OCI-LY1 (cell line): ENCODE results near the gene UQCRC2.
"Not testable (repeated sequence)": the region's sequence is repeated elsewhere in the genome, so short reads cannot be mapped to it uniquely, and the experiment has no call there.

Experiments used
- H2AFZ ChIP-seq: fragments of 200-600 bp; sonication (generic), shearing (Covaris generic); 2 replicates; pipeline ENCODE4 v1.6.0; 2014; ENCODE audit warnings: antibody characterized with exemption, mild to moderate bottlenecking, low read length
- H3F3A ChIP-seq: fragments of 200-600 bp; sonication (generic), shearing (Covaris generic); 2 replicates; pipeline ENCODE4 v1.6.0; 2014; ENCODE audit warnings: mild to moderate bottlenecking, antibody characterized with exemption, low read length, moderate library complexity; ENCODE audit not compliant: insufficient read depth
- H3K27ac ChIP-seq: fragments of 200-600 bp; sonication (generic); 2 replicates; pipeline ENCODE4 v1.5.1; 2014; ENCODE audit warnings: low read length, mixed run types, mild to moderate bottlenecking, low read depth; ENCODE audit not compliant: poor library complexity, severe bottlenecking
- H3K27me3 ChIP-seq: fragments of 200-600 bp; sonication (generic); 2 replicates; pipeline ENCODE4 v1.6.0; 2014; ENCODE audit warnings: antibody characterized with exemption, mild to moderate bottlenecking, low read length, moderate library complexity; ENCODE audit not compliant: insufficient read depth
- H3K36me3 ChIP-seq: fragments of 200-600 bp; sonication (generic); 2 replicates; pipeline ENCODE4 v1.6.1; 2014; ENCODE audit warnings: mild to moderate bottlenecking, antibody characterized with exemption, low read length, moderate library complexity, mixed read lengths; ENCODE audit not compliant: insufficient read depth
- H3K4me1 ChIP-seq: fragments of 200-600 bp; sonication (generic); 2 replicates; pipeline ENCODE4 v1.5.1; 2014; ENCODE audit warnings: mild to moderate bottlenecking, low read length, moderate library complexity; ENCODE audit not compliant: insufficient read depth, severe bottlenecking
- H3K4me2 ChIP-seq: fragments of 200-600 bp; sonication (generic), shearing (Covaris generic); 2 replicates; pipeline ENCODE4 v1.6.1; 2014; ENCODE audit warnings: low read length
- H3K4me3 ChIP-seq: fragments of 200-600 bp; sonication (generic); 2 replicates; pipeline ENCODE4 v1.5.1; 2014; ENCODE audit warnings: low read length, low read depth, mild to moderate bottlenecking, mixed read lengths; ENCODE audit not compliant: poor library complexity, severe bottlenecking
- H3K79me2 ChIP-seq: fragments of 200-600 bp; shearing (Covaris generic); 2 replicates; pipeline ENCODE4 v1.6.1; 2016; ENCODE audit warnings: mixed run types, low read length, mixed read lengths; ENCODE audit not compliant: insufficient read depth
- H3K9ac ChIP-seq: fragments of 200-600 bp; sonication (generic), shearing (Covaris generic); 2 replicates; pipeline ENCODE4 v1.6.1; 2014; ENCODE audit warnings: mild to moderate bottlenecking, low read length, mixed read lengths
- H3K9me2 ChIP-seq: fragments of 200-600 bp; sonication (generic), shearing (Covaris generic); 2 replicates; pipeline ENCODE4 v1.6.1; 2014; ENCODE audit warnings: low read depth, mild to moderate bottlenecking, low read length, mixed read lengths
- H3K9me3 ChIP-seq: fragments of 200-600 bp; shearing (Covaris generic); 2 replicates; pipeline ENCODE4 v1.6.1; 2014; ENCODE audit warnings: low read length, mixed read lengths
- H4K20me1 ChIP-seq: fragments of 200-600 bp; sonication (generic), shearing (Covaris generic); 2 replicates; pipeline ENCODE4 v1.6.0; 2016; ENCODE audit warnings: mild to moderate bottlenecking, low read length; ENCODE audit not compliant: insufficient read depth
- EZH2 ChIP-seq: fragments of 200-600 bp; sonication (generic), shearing (Covaris generic); IDR thresholded peaks from 2 replicates; pipeline ENCODE4 v1.8.0; 2017; ENCODE audit warnings: borderline replicate concordance, mixed run types, mild to moderate bottlenecking, antibody characterized with exemption, low read length, moderate library complexity, mixed read lengths
- TF ChIP-seq, protein P1 (sequence below): fragments of 200-600 bp; sonication (generic), shearing (Covaris generic); IDR thresholded peaks from 2 replicates; pipeline ENCODE4 v1.5.1; 2017; ENCODE audit warnings: mild to moderate bottlenecking, antibody characterized with exemption, low read length, moderate library complexity, mixed read lengths

Gene UQCRC2

DNA sequence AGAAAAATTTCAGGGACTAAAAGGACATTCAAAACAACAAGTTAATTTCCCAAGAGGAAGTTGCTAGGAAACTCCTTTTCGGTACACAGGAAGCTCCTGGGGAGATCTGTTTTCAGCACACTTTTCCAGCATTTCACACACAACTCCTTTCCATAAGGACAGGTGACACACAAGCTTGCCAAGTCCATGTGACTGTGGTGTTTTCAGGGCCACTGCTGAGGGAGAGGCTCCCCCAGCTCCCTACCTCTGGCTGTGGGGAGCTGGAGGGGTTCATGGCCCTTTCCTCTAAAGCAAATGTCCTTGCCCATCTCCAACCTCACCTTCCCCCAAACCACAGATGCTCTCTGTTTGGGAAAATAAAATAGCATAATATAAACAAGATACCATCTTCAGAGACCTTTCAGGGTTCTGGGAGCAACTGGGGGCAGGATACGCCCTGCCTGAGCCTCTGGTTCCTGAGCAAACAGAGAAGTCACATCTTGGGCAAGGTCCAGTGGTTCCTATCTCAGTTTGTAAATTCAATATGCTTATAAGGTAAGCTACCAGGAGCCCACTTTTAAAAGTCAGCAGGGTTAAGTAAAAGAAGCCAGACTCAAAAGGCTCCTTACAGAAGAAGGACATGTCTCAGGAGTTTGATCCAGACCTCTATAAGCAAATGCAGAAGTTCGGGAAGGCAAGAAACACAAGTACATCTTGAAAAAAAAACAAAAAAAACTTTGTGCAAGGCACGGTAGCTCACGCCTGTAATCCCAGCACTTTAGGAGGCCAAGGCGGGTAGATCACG lies 44.7 kb downstream of the UQCRC2 start:
- H4K20me1 ChIP-seq = no peaks in the 10 kb centered on the region
- no peak overlapping the region for H3K27ac ChIP-seq
- no peaks in the 10 kb centered on the region for H3F3A ChIP-seq
- no peak overlapping the region for H3K9ac ChIP-seq
- H3K27me3 ChIP-seq = no peaks in the 10 kb centered on the region
- no peaks in the 10 kb centered on the region for H3K79me2 ChIP-seq
- H3K4me3 ChIP-seq = no peak overlapping the region
- TF ChIP-seq EZH2 = no peak
- TF ChIP-seq, protein P1, sequence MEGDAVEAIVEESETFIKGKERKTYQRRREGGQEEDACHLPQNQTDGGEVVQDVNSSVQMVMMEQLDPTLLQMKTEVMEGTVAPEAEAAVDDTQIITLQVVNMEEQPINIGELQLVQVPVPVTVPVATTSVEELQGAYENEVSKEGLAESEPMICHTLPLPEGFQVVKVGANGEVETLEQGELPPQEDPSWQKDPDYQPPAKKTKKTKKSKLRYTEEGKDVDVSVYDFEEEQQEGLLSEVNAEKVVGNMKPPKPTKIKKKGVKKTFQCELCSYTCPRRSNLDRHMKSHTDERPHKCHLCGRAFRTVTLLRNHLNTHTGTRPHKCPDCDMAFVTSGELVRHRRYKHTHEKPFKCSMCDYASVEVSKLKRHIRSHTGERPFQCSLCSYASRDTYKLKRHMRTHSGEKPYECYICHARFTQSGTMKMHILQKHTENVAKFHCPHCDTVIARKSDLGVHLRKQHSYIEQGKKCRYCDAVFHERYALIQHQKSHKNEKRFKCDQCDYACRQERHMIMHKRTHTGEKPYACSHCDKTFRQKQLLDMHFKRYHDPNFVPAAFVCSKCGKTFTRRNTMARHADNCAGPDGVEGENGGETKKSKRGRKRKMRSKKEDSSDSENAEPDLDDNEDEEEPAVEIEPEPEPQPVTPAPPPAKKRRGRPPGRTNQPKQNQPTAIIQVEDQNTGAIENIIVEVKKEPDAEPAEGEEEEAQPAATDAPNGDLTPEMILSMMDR = no peak
- H3K36me3 ChIP-seq = no peaks in the 10 kb centered on the region
- H3K4me2 ChIP-seq = no peak overlapping the region
- H3K4me1 ChIP-seq = no peaks in the 10 kb centered on the region
- no peak overlapping the region for H2AFZ ChIP-seq
- no peaks in the 10 kb centered on the region for H3K9me3 ChIP-seq
- H3K9me2 ChIP-seq = no peaks in the 10 kb centered on the region

DNA sequence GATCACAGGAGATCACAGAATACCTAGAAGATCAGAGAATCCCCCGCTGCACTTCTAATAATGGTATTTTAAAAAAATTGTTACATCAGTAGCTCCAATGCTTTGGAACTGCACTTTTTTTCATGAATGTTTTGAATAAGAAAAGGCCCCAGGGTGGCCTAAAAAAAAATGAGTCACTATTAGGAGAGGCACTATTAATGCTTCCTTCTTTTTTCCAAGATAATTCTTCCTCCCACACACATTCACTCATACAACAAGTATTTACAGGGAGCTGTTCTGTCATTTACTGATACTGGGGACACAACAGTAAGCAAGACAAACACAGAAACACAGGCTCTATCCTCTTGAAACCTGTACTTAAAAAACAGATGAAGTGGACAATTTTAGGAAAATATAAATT lies 48.4 kb downstream of the UQCRC2 start:
- Histone ChIP-seq H3K9me2 (no peaks in the 10 kb centered on the region), H3F3A (no peaks in the 10 kb centered on the region), H2AFZ (no peak overlapping the region), H3K4me1 (no peaks in the 10 kb centered on the region), H3K9ac (no peak overlapping the region), H3K27me3 (no peaks in the 10 kb centered on the region), H3K4me3 (no peak overlapping the region), H3K36me3 (no peaks in the 10 kb centered on the region), H4K20me1 (no peaks in the 10 kb centered on the region), H3K9me3 (no peaks in the 10 kb centered on the region), H3K27ac (no peak overlapping the region), H3K79me2 (no peaks in the 10 kb centered on the region), H3K4me2 (no peak overlapping the region)
- TF ChIP-seq, protein P1 = no peak
- no peak for TF ChIP-seq EZH2

DNA sequence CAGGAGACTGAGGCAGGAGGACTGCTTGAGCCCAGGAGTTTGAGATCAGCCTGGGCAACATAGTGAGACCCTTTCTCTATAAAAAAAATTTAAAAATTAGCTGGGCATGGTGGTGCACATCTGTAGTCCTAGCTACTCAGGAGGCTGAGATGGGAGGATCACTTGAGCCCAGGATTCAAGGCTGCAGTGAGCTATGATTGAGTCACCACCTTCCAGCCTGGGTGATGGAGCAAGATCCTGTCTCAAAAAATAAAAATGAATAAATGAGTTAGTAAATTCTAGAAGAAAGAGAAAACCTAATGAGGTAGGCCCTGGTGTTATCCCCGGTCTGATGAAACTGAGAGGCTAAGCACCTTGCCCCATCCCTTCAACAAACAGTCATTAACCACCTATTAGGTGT lies 48.9 kb downstream of the UQCRC2 start:
- not testable (repeated sequence) for H3K4me1 ChIP-seq, H3K4me3 ChIP-seq, H3K27me3 ChIP-seq, H3K79me2 ChIP-seq, H4K20me1 ChIP-seq, H3K9me3 ChIP-seq, H3K9me2 ChIP-seq, H3K36me3 ChIP-seq, H3K4me2 ChIP-seq, H3K9ac ChIP-seq, H3F3A ChIP-seq, H2AFZ ChIP-seq, H3K27ac ChIP-seq

DNA sequence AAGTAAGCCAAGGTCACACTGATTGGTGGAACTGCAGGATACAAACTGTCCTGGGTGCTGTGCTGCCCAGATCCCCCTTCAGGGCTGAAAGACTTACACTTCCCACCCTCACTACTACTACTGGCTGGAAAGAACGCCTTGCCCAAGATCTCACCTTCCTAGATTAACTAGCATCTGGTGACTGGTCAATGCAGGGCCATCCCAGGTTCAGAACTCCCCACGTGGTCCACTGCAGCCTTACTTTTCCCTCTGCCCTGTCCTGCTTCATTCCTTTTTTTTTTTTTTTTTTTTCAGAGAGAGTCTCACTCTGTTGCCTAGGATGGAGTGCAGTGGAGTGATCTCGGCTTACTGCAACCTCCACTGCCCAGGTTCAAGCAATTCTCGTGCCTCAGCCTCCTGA lies 50.0 kb downstream of the UQCRC2 start:
- no peak overlapping the region for H3K9ac ChIP-seq
- no peaks in the 10 kb centered on the region for H3K27me3 ChIP-seq
- H4K20me1 ChIP-seq = no peaks in the 10 kb centered on the region
- no peaks in the 10 kb centered on the region for H3K79me2 ChIP-seq
- TF ChIP-seq EZH2 = no peak
- TF ChIP-seq, protein P1 = no peak
- H3K36me3 ChIP-seq = no peaks in the 10 kb centered on the region
- H3K4me1 ChIP-seq = peaks cover 9% of the 10 kb centered on the region
- no peaks in the 10 kb centered on the region for H3K9me2 ChIP-seq
- no peak overlapping the region for H3K27ac ChIP-seq
- H2AFZ ChIP-seq = no peak overlapping the region
- no peaks in the 10 kb centered on the region for H3K9me3 ChIP-seq
- no peak overlapping the region for H3K4me2 ChIP-seq
- H3F3A ChIP-seq = no peaks in the 10 kb centered on the region
- no peak overlapping the region for H3K4me3 ChIP-seq
